Endothelial cell of hepatic sinusoid (primary cell): ENCODE data around the gene PKDREJ.
"Not testable (repeated sequence)": the region's sequence is repeated elsewhere in the genome, so short reads cannot be mapped to it uniquely, and the experiment has no call there.

ENCODE experiments used
- in situ Hi-C: cut with HindIII; loops from 2 replicates; pipeline ENCODE4 v1.10.0; 2017; ENCODE audit warnings: low sequenced_read_pairs

Gene PKDREJ

GRCh38 chr22:46263216-46263590, at the start of gene PKDREJ:
Gene PKDREJ, minus strand, starts transcription at chr22:46263343. Its CDS starts 21 bp downstream, at chr22:46263322.
- in situ Hi-C loops: no loop called here

GRCh38 chr22:46312848-46313247, 49.7 kb upstream of the PKDREJ start:
- in situ Hi-C loops: not testable (repeated sequence)

- in situ Hi-C loops: no loop called here
Observed at GRCh38 chr22:46312056-46312455, 48.9 kb upstream of the PKDREJ start.

GRCh38 chr22:46309526-46310085, 46.5 kb upstream of the PKDREJ start:
- in situ Hi-C loops: no loop called here

DNA sequence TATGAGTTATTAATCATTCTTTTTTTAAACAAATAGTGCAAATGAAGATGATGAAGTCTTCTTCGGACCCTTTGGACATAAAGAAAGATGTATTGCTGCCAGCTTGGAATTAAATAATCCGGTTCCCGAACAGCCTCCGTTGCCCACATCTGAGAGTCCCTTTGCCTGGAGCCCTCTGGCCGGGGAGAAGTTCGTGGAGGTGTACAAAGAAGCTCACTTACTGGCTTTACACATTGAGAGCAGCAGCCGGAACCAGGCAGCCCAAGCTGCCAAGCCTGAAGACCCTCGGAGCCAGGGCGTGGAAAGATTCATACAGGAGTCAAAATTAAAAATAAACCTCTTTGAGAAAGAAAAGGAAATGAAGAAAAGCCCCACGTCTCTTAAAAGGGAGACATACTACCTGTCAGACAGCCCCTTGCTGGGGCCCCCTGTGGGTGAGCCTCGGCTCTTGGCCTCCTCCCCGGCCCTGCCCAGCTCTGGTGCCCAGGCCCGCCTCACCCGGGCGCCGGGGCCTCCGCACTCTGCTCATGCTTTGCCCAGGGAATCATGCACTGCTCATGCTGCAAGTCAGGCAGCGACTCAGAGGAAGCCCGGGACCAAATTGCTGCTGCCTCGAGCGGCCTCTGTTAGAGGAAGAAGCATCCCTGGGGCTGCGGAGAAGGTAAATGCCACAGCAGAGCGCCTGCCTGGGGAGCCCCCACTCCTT, 45.3 kb upstream of the PKDREJ start:
- in situ Hi-C loops: no loop called here

DNA sequence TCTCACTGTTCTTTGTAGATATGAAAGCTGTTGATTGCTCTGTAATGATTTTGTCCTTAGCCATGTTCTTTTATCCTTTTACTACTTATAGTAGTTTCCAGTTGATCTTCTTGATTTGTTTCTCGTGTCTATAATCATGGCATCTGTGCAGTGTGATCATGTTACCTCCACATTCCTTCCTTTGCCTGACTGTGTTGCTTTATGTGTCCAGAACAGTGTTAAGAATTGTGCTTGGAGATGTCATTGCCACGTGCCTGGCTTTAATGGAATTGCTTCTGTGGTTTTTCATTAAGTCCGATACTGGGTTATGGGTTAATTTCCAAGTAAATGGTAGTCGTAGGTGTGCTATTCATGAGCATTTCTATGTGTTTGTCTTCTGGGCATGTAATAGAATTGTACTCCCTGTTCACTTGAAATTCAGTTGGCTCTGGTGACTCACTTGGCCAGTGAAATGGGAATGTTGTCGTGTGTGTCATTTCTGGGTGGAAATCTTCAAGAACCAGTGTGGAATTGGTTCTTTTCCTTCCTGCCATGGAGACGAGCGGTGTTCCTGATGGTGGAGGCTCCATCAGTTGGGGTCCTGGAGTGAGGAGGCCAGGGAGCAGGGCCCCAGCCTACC, 40.3 kb upstream of the PKDREJ start:
- in situ Hi-C loops: no loop called here

DNA sequence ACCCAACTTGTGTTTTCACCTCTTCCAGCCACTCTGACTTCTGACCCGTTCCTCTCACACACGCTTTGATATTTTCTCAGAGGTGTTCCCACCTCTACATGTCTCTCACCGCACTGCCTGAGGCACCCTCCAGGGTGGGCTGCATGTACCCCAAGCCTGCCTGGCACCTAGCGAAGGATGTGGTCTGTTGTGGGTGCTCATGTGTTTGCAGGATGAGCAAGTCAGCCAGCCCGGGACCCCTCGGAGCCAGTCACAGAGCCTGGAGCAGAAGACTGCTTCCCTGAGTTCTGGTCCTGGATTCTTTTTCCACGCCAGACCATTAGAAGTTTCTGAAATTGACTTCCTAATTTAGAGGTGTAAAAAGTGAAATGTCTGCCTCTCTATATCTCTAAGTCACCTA, 37.3 kb upstream of the PKDREJ start:
- in situ Hi-C loops: no loop called here

- in situ Hi-C loops: no loop called here
Observed at GRCh38 chr22:46299101-46299500, 36.0 kb upstream of the PKDREJ start.

DNA sequence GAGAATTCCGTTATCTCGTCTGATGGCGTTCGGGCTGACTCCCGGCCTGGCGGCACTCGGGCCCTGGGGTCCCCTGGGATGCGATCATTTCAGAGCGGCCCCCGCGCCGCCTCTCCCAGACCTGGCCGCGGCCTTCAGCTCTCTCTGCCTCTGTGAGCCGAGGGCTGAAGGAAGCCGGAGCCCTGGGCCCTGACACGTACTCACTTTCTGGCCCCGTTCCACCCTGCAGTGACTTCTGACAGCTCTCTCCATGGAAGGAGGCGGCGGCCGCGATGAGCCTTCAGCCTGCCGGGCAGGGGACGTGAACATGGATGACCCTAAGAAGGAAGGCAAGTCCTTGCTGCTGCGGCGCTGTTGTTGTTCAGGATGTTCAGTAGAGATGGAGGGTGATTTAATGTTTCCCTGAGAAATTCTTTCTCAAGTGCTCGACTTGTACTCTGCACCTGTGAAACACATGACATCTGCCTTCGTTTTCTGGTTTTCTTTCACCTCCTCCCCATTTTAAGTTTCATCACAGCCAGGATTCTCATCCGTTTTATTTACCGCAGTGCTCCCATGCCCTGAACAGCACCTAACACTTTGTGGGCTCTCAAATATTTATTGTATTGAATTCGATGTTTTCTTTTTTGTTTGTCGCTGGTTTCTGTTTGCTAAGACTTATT, 34.1 kb upstream of the PKDREJ start:
- in situ Hi-C loops: no loop called here

DNA sequence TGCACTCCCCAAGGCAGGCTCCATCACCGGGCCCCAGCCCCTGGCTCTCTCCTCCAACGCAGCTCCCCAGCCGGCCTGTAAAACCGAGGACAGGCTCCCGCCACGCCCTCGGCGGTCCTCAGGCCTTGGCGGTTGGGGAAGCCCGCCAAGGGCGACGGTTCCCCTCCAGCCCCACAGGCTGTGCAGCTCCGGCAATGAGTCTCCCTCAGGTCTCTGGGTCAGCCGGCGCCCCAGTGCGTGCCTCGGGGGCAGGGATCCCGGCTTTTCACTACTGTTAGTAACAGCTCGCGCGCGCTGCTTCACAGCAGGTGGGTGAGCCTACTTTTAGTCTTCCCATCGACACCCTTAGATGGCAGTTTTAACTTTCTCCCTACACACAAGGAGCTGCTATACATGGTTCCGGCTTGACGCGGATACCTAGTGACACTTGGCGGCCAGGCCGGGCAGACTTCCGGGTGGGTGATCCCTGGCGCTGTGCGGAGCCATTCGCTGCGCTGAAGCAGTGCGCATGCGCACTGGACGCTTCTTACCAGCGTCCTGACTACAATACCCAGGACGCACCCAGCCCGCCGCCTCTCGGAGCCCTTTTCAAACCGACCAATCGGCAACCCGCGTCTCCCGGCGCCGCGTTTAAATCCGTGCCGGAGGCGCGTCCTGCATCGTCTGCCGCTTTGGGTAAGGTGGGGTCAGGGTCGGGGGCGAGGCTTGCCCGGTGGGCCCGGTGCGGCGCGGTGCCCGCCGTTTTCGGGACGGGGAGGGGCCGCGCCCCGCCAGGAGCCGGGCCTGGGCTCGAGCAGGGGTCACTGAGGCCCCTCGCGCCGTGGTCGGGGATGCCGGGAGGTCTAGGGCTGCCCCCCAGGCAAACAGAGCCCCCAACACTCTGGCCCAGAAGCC, 33.4 kb upstream of the PKDREJ start, which contains the start of gene GTSE1:
Gene GTSE1, plus strand, starts transcription at position 614 of the 894 bp plus-strand sequence. CDS start 531 bp downstream, outside the sequence.
- in situ Hi-C loops: no loop called here

DNA sequence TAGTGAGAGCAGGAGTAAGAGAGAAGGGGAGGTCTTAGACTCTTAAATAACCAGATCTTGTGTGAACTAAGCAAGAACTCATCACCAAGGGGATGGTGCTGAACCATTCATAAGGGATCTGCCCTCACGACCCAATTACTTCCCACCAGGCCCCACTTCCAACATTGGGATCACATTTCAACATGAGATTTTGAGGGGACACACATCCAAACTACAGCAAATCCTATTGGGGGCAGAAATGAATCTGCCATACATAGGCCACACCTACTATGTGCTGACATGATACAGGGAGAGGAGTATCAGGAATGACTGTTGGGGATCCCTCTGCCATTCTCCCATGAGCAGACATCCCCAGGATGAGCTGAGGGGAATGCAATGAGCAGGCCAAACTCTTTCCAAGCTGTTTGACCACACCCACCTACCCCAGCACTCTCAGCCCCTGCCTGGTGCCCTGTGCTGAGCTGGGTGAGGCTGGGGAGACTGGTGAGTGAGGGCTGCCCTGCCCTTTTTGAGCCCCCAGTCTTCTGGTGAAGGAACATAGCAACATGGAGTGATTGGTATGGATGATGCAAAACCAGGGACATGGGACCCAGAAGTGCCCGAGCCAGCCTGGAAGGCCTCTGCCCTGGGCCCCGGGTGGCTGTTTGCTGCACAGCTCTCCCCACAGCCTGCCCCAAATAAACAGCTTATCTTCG, 32.3 kb upstream of the PKDREJ start:
- in situ Hi-C loops: no loop called here

DNA sequence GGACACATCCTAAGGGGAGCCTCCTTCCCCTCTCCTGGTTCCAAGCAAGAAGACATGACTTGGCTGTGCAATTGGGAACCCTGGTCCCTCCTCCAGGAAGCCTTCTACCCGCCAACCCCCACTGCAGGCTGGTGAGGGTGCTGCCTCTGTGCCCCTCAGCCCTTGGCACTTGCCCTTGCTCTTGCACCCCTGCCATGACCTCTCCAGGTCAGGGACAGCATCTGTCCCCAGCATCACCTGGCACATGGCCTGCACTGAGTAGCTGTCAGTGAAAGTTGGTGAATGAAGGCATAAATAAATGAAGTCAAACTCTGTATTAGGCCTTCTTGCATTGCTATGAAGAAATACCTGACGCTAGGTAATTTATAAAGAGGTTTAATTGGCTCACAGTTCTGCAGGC, 31.6 kb upstream of the PKDREJ start:
- in situ Hi-C loops: no loop called here

DNA sequence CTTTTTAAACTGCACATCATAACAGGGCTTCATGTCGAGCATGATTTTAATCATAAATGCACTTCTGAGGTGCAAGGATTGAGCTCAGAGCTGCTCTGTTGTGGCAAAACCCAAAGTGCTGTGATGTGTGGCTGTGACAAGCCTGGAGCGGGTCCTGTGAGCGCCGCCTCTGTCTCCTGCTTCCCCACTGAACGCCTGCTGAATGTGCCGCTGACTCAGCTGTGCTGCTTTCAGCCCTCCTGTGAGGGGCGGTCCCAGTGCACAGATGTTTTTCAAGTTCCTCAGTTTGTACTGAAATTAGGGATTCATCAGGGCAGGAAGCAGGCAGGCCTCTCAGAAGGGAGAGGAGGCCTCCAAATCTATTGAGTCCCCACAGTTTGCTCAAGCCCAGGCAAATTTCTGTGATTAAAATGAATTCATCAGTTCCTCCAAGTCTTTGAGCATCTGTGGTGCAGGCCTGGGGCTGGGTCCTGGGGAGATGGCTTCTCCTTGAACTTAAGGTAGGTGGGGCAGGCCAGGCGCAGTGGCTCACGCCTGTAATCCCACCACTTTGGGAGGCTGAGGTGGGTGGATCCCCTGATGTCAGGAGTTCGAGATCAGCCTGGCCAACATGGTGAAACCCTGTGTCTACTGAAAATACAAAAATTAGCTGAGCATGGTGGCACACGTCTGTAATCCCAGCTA, 30.6 kb upstream of the PKDREJ start:
- in situ Hi-C loops: no loop called here

DNA sequence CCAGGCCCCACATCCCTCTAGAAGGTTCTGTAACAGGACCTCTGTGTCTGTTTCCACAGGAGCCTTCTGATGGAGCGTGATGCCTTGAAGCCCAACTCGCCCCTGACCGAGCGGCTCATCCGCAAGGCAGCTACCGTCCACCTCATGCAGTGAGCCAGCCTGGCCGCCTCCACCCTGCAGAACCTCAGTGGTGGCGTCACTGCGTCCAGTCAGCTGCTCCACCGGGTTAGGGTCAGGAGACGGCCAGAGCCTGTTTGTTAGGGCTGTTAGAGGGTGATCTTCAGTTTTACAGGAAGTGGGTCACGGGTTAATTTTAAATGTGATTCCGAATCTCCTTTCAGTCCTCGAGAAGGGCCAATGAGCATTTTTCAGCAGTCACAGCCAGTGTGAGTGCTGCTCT, 29.6 kb upstream of the PKDREJ start:
- in situ Hi-C loops: no loop called here

- in situ Hi-C loops: no loop called here
Observed at GRCh38 chr22:46292173-46292572, 29.0 kb upstream of the PKDREJ start.

DNA sequence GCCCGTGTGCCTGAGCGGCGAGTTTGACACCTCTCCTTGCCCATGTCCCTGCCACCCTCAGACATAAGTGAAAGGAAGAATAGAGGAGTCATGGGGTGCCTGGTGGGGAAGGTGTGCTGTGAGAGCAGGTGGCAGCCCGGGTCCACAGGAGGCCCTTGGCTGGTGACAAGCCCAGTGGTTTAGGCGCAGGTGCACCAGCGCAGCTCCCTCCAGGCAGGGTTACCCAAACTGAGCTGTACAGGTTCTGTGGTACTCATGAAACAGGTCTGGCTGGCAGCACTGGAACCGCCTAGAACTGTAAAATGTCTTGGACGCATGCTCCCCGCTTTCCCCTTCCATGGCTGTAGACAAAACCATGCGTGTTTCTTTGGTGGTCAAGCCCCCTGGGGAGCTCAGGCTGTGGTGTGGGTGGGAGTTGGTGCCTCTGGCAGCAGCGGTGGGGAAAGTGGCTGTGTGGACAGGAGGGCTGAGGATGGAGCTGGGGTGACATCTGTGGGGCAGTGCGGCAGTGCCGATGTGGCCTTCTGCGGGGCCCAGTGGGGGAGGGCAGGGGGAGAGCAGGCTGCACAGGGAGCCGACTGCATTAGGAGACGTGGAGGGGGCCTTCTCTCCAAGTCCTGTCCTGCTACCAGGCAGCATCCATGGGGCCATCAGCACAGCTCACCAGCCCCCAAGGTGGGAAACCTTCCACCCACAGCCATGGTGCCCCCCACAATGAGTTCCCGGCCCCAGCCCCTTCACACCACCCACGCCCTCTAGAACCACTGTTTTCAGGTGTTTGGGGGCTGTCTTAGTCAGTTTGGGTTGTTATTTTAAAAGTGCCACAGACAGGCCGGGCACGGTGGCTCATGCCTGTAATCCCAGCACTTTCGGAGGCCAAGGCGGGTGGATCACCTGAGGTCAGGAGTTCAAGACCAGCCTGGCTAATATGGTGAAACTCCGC, 28.0 kb upstream of the PKDREJ start:
- in situ Hi-C loops: no loop called here

DNA sequence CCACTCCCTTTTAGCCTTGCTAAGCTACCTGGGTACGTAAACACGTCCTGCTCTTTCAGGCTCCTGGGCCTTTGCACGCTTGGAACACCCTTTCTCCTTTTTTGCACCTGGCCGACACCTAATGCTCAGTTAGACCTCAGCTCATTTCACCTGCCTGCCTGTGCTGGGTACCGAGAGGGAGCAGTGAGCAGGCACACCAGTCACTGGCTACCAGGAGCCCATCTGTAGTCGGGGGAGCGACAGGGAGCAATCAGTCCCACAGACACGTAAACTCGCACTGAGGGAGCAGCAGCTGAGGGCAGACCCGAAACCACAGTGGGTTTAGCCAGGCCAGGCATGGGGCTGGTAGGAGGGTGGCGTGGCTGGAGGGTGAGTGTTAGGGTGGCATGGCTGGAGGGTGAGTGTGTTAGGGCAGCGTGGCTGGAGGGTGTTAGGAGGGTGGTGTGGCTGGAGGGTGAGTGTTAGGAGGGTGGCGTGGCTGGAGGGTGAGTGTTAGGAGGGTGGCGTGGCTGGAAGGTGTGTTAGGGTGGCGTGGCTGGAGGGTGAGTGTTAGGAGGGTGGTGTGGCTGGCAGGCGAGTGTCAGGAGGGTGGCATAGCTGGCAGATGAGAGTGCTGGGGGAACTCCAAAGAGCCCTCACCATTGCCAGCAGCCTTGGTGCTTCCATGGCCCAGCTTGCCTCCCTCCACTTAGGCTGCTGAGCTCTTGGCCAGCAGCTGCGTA, 27.1 kb upstream of the PKDREJ start:
- in situ Hi-C loops: no loop called here
